Activated T-cell treated with anti-CD3 and anti-CD28 coated beads, Interleukin-2, amount 50 U/mL, for 48 hours (primary cell): ENCODE data around the gene FRAT1.
"Not testable (repeated sequence)": the region's sequence is repeated elsewhere in the genome, so short reads cannot be mapped to it uniquely, and the experiment has no call there.

ENCODE experiments used
- DNase-seq, 2 experiments: peaks; one replicate each; pipeline ENCODE4 v3.0.0-alpha.2; 2020

The FRAT1 gene

DNA sequence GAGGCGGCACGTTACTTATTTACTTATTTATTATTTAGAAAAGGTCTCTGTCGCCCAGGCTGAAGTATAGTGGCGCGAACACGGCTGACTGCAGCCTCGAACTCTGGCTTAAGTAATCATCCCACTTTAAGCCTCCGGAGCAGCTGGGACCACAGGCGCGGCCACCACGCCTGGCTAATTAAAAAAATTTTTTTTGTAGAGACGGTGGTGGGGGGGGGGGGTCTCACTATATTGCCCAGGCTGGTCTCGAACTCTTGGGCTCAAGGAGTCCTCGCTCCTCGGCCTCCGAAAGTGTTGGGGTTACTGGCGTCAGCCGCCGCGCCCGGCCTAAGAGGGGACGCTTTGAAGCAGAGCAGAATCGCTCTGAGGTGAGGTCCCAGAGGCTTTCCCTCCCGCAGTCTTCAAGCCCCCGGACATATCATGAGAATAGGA is 16.1 kb downstream of the FRAT1 start:
- no peak for DNase-seq

DNA sequence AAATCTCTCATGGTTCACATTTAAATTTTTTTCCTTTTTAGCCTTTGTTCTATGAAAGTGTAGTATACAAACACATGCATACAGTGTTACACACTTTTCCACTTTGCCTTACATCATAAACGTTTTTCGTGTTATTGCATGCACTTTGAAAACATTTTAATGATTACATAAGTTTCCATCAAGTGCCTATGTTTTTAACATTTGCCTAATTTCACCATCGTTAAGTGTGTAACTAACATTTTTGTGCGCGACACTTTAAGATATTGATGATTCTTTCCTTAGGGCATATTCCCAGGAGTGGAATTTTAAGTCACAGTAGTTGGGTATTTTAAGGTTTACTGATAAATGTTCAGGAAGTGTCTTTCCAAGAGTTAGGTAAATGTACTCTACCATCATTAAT is 16.9 kb downstream of the FRAT1 start:
- DNase-seq = no peak

DNA sequence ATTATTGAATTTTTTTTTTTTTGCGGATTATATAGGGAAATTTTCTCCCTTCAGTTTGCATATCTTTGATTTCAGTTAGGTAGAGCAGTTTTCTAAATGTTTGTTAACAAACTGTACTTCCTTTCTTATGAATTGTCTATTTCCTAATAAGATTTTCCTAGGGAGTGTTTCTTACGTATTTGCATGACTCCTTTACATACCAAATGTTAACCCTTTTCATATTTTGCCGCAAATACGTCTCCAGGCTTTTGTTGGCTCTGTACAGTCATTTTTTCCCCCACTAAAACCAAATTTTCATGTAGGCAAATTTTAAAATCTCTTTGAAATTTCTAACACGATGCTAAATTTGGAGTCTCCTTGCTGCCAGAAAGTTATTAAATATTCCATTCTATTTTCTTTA is 17.4 kb downstream of the FRAT1 start:
- no peak for DNase-seq

DNA sequence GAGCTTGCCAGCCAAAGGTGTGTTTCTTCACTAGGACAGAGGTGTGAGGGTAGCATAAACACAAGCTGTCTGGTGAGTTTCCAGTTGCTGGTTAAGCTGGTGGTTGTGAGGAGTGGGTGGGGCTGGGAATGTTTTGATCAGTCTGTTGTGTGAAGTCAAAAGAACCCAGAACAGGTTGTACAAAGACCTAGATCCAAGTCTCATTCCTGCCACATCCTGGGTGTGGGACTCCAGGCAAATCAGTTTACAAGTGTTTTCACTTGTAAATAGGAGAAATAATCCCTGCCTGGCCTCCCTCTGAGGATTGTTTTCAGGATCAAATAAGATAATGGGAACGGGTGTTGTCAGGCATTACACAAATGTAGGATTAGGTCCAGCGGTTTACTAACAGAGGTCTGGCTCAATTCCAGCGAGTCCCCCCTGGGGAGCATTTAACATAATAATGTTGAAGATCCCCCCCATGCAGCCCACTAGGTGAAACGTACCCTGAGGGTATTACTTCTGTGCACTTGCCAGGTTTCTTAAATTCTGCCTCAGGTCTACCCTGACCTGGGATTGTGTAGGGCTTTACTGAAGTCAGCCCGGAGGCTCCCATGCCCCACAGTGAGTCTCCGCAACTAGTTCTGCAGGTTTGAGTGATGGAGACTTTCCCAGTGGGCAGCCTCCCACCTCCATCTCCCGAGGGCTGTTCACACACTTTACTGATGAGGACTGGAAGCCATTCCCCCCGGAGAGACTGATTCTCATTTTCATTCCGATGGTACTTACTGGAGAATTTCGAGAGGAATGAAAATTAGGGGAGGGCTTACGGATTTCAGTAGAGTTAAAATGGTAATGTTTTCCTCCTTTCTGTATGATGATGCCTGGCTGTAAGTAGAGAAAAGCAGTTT is 18.1 kb downstream of the FRAT1 start:
- no peak for DNase-seq

DNA sequence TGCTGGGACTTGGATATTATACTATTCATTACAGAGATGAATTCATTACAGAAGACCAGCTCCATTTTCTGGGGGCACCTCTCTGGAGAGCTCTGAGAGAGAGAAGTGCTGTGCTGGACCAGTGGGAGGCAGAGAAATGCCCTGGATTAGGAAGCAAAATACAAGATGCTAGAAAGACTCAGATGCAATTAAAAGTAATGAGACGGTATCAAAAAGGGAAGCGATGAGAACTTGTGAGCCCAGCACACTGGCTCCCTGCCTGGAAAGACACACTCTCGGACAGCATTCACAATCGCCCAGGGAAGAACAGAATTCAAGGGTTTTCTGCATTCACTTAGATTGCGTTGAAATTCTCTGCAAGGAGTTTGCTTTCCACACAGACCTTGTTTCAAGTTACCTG is 19.0 kb downstream of the FRAT1 start:
- DNase-seq = no peak

DNA sequence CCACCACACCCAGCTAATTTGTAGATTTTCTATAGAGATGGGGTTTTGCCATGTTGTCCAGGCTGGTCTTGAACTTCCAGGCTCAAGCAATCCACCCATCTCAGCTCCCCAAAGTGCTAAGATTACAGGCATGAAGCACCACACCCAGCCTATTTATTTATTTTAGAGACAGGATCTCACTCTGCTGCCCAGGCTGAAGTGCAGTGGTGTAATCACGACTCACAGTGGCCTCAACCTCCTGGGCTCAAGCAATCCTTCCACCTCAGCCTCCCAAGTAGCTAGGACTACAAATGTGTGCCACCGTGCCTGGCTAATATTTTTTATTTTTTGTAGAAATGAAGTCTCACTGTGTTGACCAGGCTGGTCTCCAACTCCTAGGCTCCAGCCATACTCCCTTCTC is 22.3 kb downstream of the FRAT1 start:
- DNase-seq = no peak

DNA sequence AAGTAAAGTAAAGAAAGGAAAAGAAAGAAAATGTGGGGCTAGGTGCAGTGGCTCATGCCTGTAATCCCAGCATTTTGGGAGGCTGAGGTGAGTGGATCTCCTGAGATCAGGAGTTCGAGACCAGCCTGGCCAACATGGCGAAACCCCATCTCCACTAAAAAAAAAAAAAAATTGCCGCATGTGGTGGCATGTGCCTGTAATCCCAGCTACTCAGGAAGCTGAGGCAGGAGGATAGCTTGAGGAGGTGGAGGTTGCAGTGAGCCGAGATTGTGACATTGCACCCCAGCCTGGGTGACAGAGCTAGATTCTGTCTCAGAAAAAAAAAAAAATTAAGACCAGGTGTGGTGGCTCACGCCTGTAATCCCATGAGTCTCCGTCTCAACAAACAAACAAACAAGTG is 24.6 kb downstream of the FRAT1 start:
- not testable (repeated sequence) for DNase-seq

DNA sequence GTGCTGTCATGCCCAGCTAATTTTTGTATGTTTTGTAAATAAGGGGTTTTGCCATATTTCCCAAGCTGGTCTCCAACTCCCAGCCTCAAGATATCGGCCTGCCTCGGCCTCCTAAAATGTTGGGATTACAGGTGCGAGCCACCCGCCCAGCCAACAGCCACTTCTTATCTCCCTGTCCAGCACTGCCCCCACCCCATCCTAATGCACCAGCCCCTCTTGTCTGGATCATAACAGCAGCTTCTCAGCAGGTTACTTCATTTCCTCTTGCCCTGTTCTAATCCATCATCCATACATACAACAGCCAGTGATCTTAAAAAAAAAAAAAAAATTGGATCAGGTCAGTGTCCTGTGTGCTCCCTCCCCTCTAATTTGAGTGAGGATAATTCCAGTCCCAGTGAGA is 28.2 kb downstream of the FRAT1 start:
- no peak for DNase-seq

DNA sequence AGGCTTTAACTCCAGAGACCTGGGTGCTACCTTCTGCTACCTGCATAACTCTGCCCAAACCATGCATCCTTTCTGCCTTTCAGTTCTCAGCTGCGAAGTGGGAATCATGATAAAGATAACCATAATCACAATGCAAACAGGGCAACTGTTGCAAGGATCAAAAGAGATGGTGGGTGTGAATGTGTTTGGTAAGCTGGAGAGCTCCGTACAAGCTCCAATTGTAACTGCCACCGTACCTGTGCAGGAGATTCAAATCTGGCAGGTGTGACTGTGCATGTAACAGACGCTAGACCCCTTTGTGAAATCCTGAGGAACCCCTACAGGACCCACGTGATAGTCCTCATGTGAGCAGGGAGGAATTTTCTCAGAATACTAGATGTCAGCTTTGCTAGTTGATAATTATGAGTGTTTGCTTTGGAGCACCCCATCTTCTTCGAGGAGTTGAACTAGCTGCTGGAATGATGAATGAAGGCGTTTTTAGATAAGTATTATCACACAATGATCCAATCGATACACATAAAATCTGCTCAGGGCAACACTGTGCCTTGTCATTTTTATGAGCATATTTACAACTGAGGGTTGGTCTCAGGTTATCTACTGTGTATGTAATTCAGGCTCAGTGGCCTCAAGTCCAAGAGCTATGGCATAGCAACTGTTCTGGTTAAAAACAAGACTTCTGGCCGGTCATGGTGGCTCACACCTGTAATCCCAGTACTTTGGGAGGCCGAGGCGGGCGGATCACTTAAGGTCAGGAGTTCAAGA is 30.9 kb downstream of the FRAT1 start:
- no peak for DNase-seq

DNA sequence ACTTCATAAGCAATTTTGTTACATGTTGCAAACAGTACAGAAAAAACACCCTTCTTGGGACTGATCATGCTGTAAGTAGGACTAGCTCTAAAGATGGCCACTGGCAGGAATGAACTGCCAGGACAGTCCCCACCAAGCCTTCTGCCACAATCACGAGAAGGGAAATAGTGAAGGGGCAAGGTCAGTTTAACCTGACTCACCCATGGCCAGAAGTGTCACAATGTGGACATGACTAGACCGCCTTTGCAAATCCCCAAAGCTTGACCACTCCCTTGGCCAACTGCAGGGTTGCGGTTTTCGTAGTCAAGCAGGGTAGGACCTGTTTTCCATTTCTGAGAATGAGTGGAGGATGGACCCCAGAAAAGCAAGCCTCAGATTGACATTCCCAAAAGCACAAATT is 34.9 kb downstream of the FRAT1 start:
- DNase-seq = no peak

DNA sequence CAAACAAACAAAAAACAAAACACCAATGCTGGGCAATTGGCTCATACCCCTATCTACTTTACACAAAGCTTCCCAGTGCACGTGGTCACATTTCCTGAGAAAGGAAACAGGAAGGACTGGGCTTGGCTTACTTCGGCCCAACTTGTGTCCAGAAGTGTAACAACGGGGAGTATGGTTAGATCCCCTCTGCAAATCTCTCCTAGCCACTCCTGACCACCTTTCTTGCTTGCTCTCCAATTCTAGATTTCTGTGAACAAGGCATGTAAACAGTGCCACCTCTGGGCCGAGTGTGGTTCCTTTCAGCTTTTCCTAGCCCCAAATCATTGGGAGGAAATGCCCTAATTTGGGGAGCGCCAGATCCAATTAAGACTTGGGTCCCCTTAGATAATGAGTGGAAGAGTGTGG is 36.5 kb downstream of the FRAT1 start:
- no peak for DNase-seq

DNA sequence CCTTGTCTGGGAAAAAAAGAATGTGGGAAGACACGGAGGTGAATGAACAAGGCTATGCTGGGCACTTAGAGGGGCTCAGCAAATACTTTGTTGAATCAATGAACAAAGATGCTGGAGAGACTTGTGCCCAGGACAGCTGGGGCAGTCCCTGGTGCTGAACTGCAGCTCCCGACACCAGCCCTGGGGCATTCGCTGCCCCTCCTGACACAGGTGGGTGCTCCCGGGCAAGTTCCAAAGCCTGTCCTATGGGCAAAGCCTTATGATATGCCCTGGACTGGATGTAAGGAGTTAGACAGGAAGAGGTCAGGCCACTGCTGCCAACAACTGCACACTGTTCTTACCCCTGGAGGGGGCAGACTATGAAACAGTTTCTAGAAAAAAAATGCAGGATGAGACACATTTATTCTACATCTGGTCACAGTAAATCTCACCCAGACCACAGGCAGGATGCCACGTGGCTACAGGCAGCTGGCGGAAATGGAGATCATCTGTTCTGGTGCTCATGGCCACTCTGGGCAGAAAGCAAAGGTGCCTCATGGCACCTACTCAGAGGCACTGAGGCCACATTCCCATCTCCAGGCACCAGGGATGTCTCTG is 37.3 kb downstream of the FRAT1 start:
- DNase-seq = no peak

DNA sequence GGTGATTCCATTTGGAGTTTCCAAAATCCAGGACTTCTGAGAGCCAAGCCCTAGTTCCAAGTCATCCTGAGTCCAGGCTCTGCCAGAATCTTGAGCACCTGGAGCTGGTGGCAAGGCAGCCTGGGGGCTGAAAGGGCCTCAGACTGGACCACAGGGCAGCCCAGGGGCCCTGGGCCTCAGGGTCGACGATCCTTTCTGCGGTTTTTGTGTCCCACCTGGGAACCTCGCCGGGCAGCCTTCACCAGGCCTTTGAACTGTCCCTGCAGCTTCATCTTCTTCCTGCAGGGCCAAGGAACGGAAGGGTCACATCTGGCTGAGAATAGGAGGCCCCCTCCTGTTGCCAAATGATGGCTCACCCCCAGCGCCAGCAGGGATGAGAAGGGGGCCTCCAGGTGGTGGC is 37.8 kb downstream of the FRAT1 start:
- no peak for DNase-seq

DNA sequence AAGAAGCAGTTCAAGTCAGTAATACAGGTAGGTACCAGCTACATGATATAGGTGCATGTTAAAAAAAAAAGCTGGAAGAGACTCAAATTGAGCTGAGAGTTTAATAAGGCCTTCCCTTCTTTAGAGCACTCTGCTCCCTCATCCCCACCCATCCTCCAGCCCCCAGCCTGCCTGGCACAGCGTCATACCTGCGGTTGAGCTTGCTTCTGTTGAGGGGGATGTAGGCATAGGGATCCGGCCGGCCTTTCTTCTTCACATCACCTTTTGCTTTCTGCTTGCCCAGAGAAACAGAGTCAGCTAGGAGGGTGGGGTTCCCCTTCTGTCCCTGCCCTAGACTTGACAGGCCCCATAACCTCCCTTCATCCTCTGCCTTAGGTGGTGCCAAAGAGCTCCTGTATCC is 39.3 kb downstream of the FRAT1 start:
- DNase-seq = no peak

DNA sequence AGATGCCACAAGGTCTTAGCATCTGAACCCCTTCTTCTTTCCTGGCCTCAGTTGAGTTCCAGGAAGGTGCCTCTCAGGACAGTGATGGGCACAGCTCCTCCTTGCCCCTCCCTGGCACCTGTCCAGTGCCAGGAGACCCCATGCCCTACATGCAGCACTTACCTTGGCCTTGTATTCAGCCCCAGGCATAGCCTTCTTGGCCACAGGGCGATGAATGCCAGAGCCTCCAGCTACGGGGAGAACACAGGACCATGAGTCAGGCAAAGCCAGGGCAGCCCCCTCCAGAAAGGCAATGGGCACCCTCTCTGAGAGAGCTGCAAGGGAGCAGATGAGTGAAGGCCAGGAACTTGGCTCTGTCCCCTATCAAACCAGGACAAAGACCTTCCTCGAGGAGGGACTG is 39.7 kb downstream of the FRAT1 start:
- DNase-seq = no peak

DNA sequence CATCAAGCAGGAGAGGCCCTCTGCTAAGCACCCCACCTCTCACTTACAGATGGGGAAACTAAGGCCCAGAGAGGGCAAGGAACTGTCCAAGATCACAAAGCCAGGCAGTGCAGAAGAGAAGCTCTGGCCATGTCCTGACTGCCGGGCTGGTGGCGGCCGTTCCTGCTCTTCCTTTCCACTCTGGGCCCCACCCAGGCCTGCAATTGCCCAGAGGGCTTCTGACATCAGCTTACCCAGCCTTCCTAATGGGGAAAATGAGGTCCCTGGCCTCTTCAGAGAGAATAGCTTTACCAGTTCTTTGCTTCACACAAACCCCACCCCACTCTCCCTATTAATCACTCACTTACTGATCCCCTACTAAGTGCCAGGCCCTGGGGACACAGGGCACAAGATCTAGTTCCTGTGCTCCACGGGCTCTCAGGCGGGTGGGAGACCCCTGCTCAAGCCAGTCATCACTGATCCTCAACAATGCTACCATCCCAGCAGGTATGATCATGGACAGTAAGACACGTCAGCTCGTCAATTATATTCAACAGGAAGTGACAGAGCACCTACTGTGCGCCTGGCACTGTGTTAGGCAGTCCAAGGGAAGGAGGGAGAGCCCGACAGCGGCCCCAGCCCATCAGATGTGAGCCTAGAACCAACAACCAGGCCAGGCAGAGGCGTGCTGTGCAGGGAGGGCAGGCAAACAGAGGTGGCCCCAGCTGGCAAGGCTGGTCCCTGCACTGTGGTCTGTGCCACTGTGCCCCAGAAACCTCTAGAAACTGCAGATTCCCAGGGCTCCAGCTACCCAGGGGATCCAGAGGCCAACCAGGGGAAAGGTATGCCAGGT is 41.9 kb downstream of the FRAT1 start:
- DNase-seq = no peak

DNA sequence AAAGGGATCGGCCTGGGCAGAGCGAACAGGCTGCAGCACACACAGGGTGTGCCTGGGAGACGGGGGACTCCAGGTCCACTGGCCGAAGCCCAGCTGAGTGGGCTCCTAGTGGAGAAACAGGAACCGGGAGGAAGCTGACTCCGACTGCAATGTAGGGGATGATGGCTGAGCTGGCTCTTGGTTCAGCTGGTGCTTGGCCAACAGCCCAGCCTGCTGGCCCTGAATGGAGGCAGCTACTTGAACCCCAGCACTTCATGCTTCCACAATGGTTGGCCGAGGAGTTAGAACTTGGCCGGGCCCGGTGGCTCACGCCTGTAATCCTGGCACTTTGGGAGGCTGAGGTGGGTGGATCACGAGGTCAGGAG is 42.4 kb downstream of the FRAT1 start:
- no peak for DNase-seq

DNA sequence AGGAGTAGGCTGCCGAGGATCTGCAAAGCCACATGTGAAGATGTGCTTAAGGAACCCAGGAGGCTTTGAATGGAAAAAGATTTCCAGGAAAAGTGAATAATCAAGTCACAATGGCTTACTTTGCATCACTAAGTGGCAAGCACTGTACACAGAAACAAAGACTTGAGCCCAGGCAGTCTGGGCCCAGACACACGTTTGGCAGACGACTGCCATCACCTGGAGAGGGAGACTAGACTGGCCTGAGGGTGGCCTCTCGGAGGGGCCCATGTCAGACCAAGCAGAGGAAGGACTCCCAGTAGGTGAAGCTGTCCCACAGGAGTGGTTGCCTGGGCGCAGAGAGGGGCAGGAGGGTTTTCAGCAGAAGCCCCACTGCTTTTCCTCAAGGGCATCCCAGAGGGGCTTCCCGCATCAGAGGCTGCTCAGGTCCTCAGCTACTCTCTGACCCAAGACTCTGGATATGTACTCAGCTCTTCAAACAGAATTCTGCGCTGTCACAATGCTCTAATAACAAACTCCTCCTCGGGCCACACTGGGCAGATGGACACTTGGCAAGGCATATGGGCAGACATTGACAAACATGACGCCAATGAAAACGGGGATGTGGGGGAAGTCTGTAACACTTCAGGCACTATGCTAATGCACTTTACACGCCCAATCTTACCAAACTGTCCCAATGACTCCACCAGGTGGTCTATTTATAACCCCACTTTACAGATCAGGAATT is 43.4 kb downstream of the FRAT1 start:
- DNase-seq = no peak

DNA sequence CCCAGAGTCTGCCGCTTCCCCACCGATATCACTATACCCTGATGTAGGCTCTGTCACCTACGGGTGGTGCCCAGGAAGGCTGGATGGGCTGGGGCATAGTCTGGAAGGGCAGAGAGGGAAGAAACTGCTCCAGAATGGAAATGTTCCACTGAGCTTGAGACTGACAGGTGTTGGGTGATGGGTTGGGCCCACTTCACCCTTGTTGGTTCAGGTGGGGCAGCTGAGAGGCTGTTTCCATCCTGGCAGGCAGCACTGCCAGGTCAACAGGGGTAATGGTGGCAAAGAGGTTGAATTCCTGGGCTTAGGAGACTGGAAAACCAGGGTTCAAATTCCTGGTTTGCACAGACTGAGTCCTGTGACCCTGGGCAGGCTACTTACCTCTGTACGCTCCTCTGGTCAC is 44.0 kb downstream of the FRAT1 start:
- DNase-seq = no peak

DNA sequence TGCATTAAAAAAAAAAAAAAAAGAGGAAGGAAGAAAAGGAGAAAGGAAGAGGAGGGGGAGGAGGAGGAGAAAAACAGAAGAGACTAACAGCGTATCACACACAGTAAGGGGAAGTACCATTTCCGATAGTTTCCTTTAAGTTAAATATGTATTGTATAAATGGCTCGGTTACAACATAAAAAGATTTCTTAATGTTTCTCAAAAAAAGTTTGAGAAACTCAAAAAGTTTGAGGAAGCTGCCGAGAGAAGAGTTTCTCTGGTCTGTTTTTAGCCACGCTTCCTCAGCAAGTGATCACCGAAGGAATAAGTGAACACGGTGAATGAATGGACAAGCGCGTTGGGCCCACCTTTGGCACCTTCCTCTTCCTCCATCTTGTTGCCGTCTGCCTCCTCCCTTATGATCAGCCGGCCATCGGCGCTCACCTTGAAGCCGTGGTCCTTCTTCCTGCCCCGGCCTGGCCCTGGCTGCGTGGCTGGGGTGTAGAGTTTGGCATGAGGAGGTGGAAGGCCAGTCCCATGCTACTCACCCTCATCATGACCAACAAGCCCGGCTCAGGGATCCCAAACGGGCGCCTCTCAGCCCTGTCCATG is 46.8 kb downstream of the FRAT1 start:
- no peak for DNase-seq

DNA sequence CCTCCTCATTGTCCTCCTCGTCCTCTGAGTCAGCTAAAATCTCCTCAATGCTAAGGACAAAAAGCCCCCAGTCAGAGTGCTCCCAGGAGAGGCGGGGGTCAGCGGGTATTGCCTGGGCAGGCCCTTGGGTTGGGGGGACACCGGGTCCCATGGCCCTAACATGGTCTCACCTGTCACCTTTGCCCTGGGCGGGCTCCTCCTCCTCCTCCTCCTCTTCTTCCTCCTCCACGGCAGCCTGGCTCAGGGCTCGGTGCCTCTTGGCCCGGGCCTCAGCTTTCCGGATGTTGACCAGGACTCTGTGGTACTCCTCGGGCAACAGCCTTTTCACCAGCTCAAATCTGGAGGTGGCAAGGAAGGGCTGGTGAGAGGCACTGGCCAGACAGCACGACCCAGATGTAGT is 47.5 kb downstream of the FRAT1 start:
- no peak for DNase-seq

DNA sequence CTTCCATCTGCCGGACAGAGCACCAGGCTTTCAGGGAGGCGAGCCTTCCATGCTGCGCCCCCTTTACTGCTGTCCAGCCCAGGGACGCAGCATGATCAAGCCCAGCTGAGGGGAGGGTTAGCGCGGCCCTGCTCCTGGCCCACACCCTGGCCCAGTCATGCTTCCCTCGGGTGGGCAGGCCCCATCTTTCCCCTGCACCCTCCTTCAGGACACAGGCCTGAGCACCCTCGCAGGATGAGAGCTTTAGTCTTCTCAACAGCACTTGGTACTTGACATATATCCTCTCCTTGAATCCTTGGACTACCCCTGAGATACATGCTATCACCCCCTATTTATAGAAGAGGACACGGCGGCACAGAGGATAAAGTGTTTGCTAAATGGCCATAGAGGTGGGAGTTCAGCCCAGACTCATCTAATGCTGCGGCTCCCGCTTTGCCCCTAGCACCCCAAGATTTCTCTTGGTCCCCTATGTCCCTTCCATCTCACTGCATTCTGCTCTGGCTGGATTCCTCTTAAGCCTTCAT is 48.1 kb downstream of the FRAT1 start:
- no peak for DNase-seq
